Stimulated activated CD8-positive, alpha-beta memory T cell treated with anti-CD3 and anti-CD28 coated beads, Interleukin-12 subunit alpha, Interleukin-12 subunit beta, amount 100 ng/mL, for 4 hours (primary cell): ENCODE data around the gene GHRL.
A peak's percentile ranks its signal among the peaks of the same experiment; 100 is the strongest.

Source experiments
- DNase-seq: peaks from one replicate; pipeline ENCODE4 v3.0.0-alpha.2; 2020; ENCODE audit warnings: low read depth

GHRL gene

GRCh38 chr3:10244009-10244408 lies 48.7 kb downstream of the GHRL start:
- DNase-seq, result no peak

DNA sequence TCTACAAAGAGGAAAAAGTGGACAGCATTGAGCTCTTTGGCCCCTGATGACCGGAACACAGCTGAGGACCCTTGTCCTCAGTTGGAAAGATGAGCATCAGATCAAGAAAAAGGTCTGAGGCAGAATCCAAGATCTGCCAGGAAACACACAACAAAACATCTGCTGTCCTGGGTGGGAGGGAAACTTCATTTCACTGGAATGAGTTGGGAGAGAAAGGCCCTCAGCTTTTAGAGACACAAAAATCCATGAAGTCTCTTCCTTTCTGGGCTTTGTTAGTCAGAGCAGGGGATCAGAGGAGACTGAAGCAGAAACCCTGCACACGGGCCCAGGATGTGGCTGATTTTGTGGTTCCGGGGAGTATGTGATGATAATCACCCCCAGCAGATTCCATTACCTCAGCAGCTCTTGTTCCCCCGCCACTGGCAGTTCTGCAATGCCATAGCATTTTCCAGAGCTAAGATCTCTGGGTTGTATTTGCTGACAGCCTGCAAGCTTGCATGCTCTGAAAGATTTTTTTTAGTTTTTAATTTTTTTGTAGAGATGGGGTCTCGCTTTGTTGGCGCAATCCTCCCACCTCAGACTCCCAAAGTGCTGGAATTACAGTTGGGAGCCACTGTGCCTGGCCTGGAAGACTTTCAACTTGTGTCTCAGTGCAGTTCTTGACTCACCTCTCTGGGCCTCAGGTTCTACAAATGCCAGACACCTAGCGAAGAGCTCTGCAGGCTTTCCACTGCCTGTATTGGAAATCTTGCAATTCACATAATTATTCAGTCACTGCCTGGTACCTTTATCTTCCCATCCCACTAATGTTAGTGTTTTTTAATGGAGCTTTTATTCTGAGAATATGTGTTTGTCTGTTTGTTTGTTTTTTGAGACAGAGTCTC lies 50.3 kb downstream of the GHRL start:
- peak; percentile 57 for DNase-seq

- no peak for DNase-seq
These were observed 51.9 kb downstream of the GHRL start for GRCh38 chr3:10240799-10241198.

DNA sequence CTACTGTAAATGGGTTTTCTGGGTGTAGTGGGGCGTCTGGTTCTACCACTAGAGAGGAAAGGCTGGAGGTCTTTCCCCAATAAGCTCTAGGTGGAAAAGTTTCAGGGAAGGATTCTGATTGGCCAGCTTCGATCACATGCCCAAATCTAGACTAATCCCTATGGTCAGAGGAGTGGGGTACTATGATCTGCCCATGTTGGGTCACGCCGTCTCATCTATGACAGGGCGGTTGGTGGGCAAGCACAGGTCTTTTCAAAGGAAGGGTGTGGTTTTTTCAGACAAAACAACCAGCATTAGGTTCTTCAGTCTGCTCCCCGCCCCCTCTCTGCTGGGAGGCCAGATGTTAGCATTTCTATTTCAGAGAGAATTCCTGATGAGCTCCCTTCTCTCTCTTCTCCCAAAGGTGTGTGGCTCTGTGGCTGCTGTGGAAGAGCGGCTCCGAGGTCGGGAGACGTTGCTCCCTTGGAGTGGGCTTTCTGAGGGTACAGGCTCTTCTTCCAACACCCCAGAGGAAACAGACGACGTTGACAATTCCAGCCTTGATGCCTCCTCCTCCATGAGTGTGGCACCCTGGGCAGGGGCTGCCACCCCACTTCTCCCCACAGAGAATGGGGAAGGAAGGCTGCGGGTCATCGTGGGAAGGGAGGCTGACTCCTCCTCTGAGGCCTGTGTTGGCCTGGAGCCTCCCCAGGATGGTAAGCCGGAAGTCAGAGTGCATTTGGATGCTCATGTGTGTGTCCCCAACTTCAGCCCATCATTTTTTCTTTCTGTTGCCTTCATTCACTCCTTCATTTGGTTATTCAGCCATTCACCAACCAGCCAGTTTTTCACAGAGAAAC lies 54.2 kb downstream of the GHRL start:
- DNase-seq, result no peak
